Keratinocyte (primary cell): Measurements from ENCODE around the gene OLIG2.

Source experiments
- EZH2 ChIP-seq: IDR thresholded peaks from one replicate; pipeline ENCODE4 v1.6.1; 2012; ENCODE audit warnings: inconsistent platforms, mild to moderate bottlenecking, low read length, moderate library complexity
- TF ChIP-seq, protein P1 (sequence below), 3 experiments: IDR thresholded peaks in 1 of 3; conservative IDR thresholded peaks in 1 of 3; optimal IDR thresholded peaks in 1 of 3; 2 replicates in 2 of 3; 3 replicates in 1 of 3; pipeline versions ENCODE3 to v1.5.1; 2011; ENCODE audit warnings: low read length in 3 of 3, mild to moderate bottlenecking in 3 of 3, moderate library complexity in 2 of 3, control low read depth in 1 of 3, inconsistent platforms in 1 of 3; ENCODE audit not compliant: insufficient read depth in 2 of 3; ENCODE audit errors: extremely low read depth in 1 of 3

DNA sequence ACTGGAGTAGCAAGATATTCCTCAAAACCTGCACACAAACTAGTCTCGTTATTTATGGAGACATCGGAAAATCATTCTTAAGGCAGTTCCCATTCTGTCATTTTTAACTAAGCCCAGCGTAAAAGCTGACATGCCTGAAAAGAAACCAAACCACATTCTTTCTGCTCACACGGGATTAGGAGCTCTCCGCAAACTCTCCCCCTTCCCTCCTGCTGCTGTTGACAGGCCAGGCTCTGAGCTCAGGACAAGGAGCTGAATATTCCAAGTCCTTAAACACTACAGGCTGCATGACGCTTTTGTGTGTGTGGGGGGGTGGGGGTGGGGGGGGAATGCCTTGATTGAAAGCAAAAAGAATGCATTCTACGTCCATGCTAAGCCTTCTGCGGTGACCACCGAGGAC is 49.4 kb downstream of the OLIG2 start:
- TF ChIP-seq, protein P1, sequence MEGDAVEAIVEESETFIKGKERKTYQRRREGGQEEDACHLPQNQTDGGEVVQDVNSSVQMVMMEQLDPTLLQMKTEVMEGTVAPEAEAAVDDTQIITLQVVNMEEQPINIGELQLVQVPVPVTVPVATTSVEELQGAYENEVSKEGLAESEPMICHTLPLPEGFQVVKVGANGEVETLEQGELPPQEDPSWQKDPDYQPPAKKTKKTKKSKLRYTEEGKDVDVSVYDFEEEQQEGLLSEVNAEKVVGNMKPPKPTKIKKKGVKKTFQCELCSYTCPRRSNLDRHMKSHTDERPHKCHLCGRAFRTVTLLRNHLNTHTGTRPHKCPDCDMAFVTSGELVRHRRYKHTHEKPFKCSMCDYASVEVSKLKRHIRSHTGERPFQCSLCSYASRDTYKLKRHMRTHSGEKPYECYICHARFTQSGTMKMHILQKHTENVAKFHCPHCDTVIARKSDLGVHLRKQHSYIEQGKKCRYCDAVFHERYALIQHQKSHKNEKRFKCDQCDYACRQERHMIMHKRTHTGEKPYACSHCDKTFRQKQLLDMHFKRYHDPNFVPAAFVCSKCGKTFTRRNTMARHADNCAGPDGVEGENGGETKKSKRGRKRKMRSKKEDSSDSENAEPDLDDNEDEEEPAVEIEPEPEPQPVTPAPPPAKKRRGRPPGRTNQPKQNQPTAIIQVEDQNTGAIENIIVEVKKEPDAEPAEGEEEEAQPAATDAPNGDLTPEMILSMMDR (optimal IDR thresholded peaks at IDR 0.05 in 1 of 3, IDR thresholded peaks at IDR 0.05 in 1 of 3, conservative IDR thresholded peaks at IDR 0.05 in 1 of 3; ENCODE audit: extremely low read depth in 1 of 3, insufficient read depth in 2 of 3, low read length in 3 of 3): no peak
- no peak for TF ChIP-seq EZH2
